Prostate gland (tissue), 2 donors: ENCODE results near the gene GPR142. TPM values are rescaled to one million over a fixed set of nuclear protein-coding genes. Genes with fewer than 3 reads are reported as not detected.

Experiments used
- DNase-seq: peaks from one replicate; pipeline ENCODE4 v3.0.0-alpha.2; 2019; ENCODE audit warnings: low spot score
- H3K27ac ChIP-seq, 2 donors: fragments of 200-600 bp; sonication (generic); 2 replicates each; pipeline ENCODE4 v1.5.1; 2017 to 2019
- H3K27me3 ChIP-seq: fragments of 200-600 bp; sonication (generic); replicated peaks from 2 replicates; pipeline ENCODE4 v1.5.1; 2019; ENCODE audit not compliant: insufficient read depth
- H3K36me3 ChIP-seq, 2 donors: fragments of 200-600 bp; sonication (generic); 1 replicate in 1 of 2; 2 replicates in 1 of 2; pipeline versions ENCODE4 v1.5.1 to v1.8.1; 2017 to 2019
- H3K4me1 ChIP-seq: fragments of 200-600 bp; sonication (generic); replicated peaks from 2 replicates; pipeline ENCODE4 v1.5.1; 2019
- H3K4me3 ChIP-seq, 2 donors: fragments of 200-600 bp; sonication (generic); 2 replicates each; pipeline ENCODE4 v1.5.1; 2017 to 2019
- H3K9me3 ChIP-seq: fragments of 200-600 bp; sonication (generic); 2 replicates; pipeline ENCODE4 v1.5.1; 2017
- POLR2A ChIP-seq: fragments of 450-650 bp; IDR thresholded peaks from one replicate; pipeline ENCODE4 v1.6.1; 2016; ENCODE audit warnings: antibody characterized with exemption, mild to moderate bottlenecking
- POLR2AphosphoS5 ChIP-seq: sonication (generic); formaldehyde crosslinking; IDR thresholded peaks from one replicate; pipeline ENCODE4 v1.6.1; 2017; ENCODE audit warnings: antibody characterized with exemption
- WGBS: methylation state at CpG from one replicate; pipeline ENCODE4 v1.1.5; 2018; 5-methylcytosine and 5-hydroxymethylcytosine counted together
- intact Hi-C: fragments of 100-400 bp; cut with DNase I; formaldehyde crosslinking; loops from one replicate; pipeline ENCODE4 v1.14.2; 2022
- small RNA-seq, 2 donors: library from RNA; depleted of rRNA; stranded (forward); fragments of <200 nt; gene quantifications; one replicate each; pipeline ENCODE3, GENCODE V24; 2016
- total RNA-seq, 2 donors: library from RNA; depleted of rRNA; stranded (reverse); fragments of >200 nt; gene quantifications; one replicate each; pipeline ENCODE4 v1.1.0, GENCODE V29; 2016
- TF ChIP-seq, protein P1 (sequence below), 4 experiments: fragments of 200-600 bp in 2 of 4; fragments of 450-650 bp in 2 of 4; sonication (generic) in 2 of 4; IDR thresholded peaks; 1 replicate in 3 of 4; 2 replicates in 1 of 4; pipeline ENCODE4 v1.5.1; 2016 to 2019; ENCODE audit warnings: antibody characterized with exemption in 4 of 4, mild to moderate bottlenecking in 2 of 4, moderate library complexity in 2 of 4

The GPR142 gene
- total RNA-seq, 2 donors from 2014 or later = 3.6 TPM; not detected in 1

GRCh38 chr17:74415608-74416396, 48.5 kb downstream of the GPR142 start:
- Histone ChIP-seq H3K4me3 (no peak overlapping the region), H3K36me3 (no peaks in the 10 kb centered on the region), H3K9me3 (no peaks in the 10 kb centered on the region), H3K27me3 (no peaks in the 10 kb centered on the region), H3K27ac (no peak overlapping the region), H3K4me1 (no peaks in the 10 kb centered on the region)
- intact Hi-C loops = no loop called here
- DNase-seq = no peak
- no peak for TF ChIP-seq POLR2A
- TF ChIP-seq POLR2AphosphoS5 = no peak
- TF ChIP-seq, protein P1, sequence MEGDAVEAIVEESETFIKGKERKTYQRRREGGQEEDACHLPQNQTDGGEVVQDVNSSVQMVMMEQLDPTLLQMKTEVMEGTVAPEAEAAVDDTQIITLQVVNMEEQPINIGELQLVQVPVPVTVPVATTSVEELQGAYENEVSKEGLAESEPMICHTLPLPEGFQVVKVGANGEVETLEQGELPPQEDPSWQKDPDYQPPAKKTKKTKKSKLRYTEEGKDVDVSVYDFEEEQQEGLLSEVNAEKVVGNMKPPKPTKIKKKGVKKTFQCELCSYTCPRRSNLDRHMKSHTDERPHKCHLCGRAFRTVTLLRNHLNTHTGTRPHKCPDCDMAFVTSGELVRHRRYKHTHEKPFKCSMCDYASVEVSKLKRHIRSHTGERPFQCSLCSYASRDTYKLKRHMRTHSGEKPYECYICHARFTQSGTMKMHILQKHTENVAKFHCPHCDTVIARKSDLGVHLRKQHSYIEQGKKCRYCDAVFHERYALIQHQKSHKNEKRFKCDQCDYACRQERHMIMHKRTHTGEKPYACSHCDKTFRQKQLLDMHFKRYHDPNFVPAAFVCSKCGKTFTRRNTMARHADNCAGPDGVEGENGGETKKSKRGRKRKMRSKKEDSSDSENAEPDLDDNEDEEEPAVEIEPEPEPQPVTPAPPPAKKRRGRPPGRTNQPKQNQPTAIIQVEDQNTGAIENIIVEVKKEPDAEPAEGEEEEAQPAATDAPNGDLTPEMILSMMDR (IDR thresholded peaks at IDR 0.05) = no peak
- WGBS = 94% methylated on average over 13 of the region's 13 CpGs

GRCh38 chr17:74417178-74418045, 50.1 kb downstream of the GPR142 start:
- H3K4me3 ChIP-seq = no peak overlapping the region
- H3K4me1 ChIP-seq = no peaks in the 10 kb centered on the region
- no peaks in the 10 kb centered on the region for H3K9me3 ChIP-seq
- 83% methylated on average over 12 of the region's 12 CpGs for WGBS
- TF ChIP-seq POLR2AphosphoS5 = no peak
- H3K27ac ChIP-seq = no peak overlapping the region
- intact Hi-C loops = no loop called here
- H3K27me3 ChIP-seq = no peaks in the 10 kb centered on the region
- DNase-seq = no peak
- H3K36me3 ChIP-seq = no peaks in the 10 kb centered on the region

DNA sequence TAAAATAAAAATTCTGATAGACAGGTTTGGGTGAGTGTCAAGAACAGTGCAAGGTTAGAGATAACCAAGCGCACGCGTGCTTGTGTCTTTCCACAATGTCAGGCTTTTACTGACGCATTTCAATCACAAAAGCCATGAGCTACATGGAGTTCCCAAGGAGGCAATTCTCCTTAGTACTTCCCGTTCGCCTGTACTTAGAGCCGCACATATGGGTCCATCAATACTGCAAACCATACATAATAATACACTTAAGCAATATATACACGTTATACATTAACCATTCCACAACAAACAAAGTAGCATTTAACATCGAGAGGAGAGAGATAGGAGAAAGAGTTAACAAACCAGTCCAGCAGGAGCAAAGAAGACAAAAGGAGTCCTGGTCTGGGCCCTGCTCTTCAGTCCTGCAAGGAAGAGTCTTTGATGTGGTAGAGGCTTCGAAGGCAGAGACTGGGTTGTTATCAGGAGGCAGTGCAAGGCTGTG, 52.7 kb downstream of the GPR142 start:
- Histone ChIP-seq H3K4me1 (no peaks in the 10 kb centered on the region), H3K27me3 (no peaks in the 10 kb centered on the region), H3K4me3 (no peak overlapping the region), H3K9me3 (no peaks in the 10 kb centered on the region), H3K36me3 (no peaks in the 10 kb centered on the region), H3K27ac (no peak overlapping the region)
- 81% methylated on average over 10 of the region's 10 CpGs for WGBS
- TF ChIP-seq, protein P1 (IDR thresholded peaks at IDR 0.05) = no peak
- no peak for TF ChIP-seq POLR2AphosphoS5
- TF ChIP-seq POLR2A = no peak
- DNase-seq = no peak
- intact Hi-C loops = no loop called here

Small RNA genes within 50 kb of the gene (small RNA-seq; reads per million reads assigned to genes)
- 0.09 to 0.40 reads per million in 2 donors for gene RNA5SP448

Other genes with a start within 250 kb of the GPR142 start
- gene RPL38, start 163.8 kb upstream of the GPR142 start, total RNA-seq = 100 to 1,000 TPM; 531 to 611 TPM
- gene TTYH2, start 153.9 kb upstream of the GPR142 start, total RNA-seq = 10 to 100 TPM in 1 of 2 donors, 1 to 10 TPM in 1; 7.7 to 43.3 TPM
- gene DNAI2, start 93.3 kb upstream of the GPR142 start, total RNA-seq = 1 to 10 TPM in 1 of 2 donors, not detected in 1; 4.3 TPM
- under 1 TPM; 0.36 to 0.62 TPM for gene KIF19, start 41.3 kb upstream of the GPR142 start, total RNA-seq
- not detected for gene BTBD17, start 5.6 kb upstream of the GPR142 start, total RNA-seq
- gene GPRC5C, start 64.6 kb downstream of the GPR142 start, total RNA-seq = 100 to 1,000 TPM in 1 of 2 donors, 10 to 100 TPM in 1; 66.3 to 186 TPM
- gene CD300A, start 99.1 kb downstream of the GPR142 start, total RNA-seq = 1 to 10 TPM; 2.1 to 4.1 TPM
- gene CD300LB, start 164.0 kb downstream of the GPR142 start, total RNA-seq = under 1 TPM; 0.64 to 0.80 TPM
- 1 to 10 TPM in 1 of 2 donors, not detected in 1; 1.5 TPM for gene CD300C, start 178.6 kb downstream of the GPR142 start, total RNA-seq
- not detected for gene CD300H, start 200.0 kb downstream of the GPR142 start, total RNA-seq
- gene CD300LD, start 224.8 kb downstream of the GPR142 start, total RNA-seq = not detected